Stimulated activated CD4-positive, alpha-beta T cell treated with anti-CD3 and anti-CD28 coated beads, Interleukin-1b, Interleukin-23, amount 100 ng/mL, for 1 hour (primary cell): ENCODE measurements around the gene IP6K3.

ENCODE experiments used
- DNase-seq, 2 donors: peaks; one replicate each; pipeline ENCODE4 v3.0.0-alpha.2; 2020; ENCODE audit warnings: low read depth in 2 of 2

The IP6K3 gene

DNA sequence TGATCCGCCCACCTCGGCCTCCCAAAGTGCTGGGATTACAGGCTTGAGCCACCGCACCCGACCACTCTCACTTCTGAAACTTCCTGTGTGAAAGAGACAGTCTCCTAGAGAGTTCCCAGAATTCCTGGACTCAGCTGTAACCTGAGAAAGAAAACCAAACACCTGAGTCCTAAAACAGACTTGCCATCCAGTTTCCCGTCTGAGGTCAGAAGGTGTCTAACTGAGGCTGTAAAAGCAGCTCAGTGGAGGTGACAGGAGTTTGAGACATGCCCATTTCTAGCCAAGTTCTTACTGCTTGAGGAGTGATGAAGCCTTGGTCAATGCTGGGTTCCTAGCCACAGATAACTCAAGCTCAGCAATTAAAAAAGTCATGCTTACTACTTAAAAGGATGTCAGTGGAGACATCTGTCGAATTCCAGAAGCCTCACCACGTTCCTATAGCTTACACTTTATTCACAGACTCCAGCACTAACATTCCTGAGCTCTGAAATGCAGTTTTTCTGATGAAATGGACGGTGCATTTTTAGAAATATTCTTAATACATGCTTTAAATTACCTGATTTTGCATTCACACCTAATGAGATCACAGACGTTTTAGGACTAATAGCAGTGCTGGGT, 41.3 kb downstream of the IP6K3 start:
- no peak for DNase-seq

DNA sequence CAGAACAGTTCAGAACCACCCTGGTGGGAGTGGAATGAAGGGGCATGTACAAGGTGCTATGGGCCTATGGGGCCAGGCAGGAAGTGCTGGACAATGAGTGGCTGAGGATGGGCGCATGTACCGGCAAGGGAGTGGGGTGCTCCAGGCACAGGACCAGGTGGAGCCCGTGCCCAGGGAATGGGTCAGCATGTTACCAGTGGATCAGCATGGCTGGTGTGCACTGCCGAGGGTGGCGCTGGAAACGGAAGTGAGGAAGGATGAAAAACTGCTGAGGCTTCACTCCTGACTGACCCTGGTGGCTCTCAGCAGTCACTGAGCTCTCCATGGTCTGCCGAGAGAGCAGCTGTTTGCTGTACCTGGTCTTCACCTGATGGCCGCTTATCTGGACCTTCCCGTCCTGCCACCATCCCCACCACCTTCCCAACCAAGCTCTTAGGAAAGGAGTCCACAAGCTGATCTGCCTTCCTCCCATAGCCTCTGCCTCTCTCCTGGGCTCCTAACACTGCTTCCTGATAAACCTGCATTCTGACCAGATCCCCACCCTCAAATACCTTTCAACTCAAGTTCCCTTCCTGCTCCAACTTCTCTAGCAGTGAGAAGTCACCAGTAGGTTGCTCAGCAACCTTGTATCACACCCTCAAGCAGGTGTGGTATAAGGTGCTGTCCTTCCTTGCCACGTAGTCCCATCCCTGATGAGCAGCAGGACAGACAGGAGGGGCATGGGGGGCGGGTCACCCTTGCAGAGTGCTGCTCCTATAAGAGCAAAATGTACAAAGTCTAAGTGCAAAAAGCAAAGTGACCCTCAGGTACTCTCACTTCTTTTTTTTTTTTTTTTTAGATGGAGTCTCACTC, 42.3 kb downstream of the IP6K3 start:
- no peak for DNase-seq

DNA sequence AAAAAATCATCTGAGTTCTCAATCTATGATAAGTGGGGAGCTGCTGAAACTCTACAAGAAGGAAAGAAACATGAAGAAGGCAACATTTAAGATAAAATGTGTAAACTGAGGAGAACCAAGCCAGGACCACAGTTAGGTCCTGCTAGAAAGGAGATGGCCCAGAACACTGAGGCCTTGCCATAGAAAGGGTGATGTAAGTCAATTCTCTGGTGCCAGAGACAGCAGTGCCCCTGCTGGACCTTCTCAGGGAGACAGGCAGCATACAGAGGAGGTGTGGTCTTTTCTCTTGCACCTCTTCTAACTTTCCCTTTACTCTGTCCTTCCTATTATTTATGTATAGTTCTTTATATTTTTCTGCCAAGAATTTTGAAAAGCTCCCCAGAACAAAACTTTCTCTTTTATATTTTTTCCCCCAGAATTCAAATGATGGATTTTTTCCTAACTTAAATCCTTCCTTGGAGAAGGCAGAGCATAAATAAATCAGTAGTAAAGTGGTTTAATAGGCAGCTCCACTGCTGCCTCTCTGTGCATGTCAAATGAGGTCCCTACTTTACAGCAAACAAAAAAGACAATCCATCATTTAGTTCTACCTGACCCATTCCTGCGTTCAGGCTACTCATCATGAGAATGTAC, 44.2 kb downstream of the IP6K3 start:
- DNase-seq, result no peak

DNA sequence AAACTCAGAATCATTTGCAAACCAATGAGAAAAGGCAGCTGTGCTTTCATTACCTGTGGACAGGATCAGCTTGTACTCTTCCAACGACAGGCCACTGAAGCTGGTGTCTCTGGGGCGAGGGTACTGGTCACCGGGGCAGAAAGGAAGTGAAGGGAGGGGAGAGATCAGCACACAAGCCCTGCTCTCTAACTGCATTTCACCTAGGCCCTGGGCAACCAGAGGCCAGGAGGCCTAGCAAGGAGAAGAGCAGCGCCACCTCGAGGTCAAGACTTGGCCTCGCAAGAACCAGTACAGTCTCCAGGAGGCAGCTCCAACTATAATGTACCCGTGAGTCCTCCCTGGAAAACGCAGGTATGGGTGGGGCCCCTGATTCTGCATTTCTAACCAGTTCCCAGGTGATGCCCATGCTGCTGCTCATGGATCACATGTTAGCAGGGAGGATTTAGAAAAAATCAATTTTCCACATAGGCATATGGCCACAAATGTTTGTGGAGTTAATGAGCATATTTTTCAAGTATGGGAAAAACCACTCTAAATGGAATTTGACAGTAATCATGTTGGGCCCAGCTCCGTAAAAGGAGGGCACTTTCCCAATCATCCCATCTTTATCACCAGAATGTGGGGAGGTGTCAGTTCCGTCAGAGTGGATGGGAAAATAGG, 46.2 kb downstream of the IP6K3 start:
- DNase-seq, result peak; percentile 41 to 50

DNA sequence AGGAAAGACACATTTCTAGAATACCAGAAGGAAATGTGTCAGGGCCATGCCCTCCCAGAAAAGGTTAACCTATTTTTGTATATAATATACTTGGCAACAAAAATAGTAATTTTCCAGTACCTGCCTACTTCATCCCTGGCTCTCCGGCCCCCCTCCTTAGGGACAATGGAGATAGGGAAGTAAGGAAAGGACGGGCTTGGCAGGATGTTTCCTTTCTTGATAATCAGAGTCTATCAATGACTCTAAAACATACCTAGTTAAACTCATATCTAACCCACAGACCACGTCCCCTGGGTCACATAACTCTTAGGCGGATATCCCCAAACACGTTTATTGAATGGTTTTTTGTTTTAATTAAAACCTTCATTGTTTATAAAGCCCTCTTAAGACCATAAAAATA, 47.0 kb downstream of the IP6K3 start:
- no peak for DNase-seq

DNA sequence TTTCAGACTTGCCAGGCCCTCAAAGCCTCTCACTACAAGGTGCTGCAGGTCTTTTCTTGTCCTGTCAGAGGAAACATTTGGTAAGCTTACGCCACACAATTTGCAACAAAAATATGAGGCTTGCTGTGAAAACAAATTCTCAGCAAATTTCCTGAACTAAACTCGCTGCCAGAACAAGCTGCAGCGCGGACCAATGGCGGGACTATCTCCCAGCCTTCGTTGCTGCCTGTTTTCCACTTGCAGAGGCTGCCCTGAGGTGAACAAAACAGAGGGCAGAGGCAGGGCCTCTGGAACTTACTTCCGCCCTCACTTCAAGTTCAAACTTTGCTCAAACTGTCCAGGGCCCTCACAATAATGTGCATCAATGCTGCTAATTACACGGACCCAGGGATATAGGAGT, 47.6 kb downstream of the IP6K3 start:
- no peak for DNase-seq

DNA sequence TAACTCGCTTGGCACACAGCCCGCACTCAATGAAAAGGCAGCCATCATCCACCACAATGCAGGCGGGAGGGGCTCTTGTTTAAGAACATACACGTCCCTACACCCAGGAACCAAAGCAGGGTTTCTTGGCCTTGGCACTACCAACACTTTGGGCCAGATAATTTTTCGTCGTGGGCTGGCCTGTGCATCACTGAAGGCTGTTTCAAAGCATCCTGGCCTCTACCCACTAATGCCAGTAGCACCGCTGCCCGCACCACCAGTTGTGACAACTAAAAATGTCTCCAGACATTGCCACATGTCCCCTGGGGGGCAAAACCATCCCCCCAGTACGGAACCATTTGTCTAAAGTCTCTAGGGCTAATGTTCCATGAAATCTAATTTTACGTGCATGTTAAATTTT, 48.2 kb downstream of the IP6K3 start:
- no peak for DNase-seq

DNA sequence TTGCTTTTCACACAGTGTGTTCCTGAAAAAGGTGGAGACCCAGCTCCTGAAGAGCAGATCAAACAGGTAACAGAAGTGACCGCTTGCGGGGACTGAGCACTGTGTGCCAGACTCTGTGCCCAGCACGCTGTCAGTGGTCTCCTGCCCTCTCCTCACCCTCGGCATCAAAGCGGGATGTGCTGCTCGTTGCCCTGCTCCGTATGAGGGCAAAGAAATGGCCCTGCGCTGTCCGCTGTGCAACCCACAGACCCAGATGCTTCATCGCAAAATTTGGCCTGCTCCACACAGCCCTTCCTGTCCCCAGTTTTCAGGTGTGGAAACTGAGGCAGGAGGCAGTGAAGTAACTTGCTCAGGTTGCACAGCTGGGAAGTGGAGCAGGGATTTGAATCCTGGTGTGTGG, 48.9 kb downstream of the IP6K3 start:
- DNase-seq, result no peak

DNA sequence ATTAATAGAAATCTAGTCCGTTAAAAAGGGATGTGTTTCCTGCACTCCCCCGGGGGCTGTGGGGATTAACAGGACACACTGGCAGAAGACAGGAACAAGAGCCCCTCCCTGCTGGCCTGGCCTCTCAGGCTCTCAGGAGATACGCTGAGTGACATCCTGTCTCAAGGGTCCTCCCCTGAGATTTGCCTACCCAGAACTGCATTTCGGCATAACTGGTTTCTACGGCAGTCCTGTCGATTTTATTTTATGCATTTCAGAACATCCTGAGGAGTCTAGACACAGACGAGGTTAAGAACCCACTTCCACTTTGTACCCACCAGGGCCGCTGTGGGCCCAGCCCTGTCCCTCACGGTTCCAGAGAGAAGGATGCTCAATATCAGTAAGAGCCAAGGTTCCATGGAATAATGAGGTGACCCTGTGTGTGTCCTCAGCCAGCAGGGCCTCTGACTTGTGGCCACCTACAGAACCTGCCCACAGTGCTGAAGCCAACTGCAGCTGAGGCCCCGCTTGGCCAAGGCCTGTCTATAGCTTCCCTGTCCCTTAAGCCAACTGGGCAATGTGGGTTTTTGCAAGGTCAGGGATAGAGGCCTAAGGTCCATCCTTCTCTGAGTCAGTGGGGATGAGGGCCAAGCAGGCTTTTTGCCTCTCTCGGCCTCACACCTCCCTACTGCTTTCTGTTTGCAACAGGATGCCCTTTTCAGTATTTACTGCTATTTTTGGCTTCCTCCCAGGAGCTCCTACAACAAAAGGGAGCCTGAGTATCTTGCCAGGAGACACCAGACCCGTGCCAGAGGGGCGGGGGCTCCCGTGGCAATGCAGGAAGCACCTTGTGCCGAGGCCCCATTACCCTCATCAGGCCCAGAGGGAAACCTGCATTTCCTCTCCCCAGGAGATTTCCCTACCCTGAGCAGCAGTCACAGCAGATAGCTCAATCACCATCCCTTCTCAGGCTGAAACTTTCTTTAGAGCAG, 49.9 kb downstream of the IP6K3 start:
- DNase-seq, result no peak

DNA sequence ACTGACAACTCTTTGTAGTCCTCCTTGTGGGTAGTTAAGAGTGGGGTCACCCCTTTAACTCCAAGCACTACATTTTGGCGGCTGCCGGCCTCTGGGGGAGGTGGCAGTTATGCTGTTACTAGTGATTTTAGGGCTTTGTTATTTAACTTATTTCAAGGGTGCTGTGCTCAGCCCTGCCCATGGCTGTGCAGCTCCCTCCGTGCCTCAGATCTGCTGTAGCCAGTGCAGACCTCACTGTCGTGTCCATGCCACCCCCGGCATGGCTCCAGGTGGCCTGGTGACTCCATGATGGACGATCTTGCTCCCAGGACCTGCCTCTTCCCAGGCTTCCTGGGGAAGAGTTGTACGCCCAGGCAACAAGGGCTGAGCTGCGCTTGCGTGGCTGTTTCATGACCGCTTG, 50.6 kb downstream of the IP6K3 start:
- no peak for DNase-seq

DNA sequence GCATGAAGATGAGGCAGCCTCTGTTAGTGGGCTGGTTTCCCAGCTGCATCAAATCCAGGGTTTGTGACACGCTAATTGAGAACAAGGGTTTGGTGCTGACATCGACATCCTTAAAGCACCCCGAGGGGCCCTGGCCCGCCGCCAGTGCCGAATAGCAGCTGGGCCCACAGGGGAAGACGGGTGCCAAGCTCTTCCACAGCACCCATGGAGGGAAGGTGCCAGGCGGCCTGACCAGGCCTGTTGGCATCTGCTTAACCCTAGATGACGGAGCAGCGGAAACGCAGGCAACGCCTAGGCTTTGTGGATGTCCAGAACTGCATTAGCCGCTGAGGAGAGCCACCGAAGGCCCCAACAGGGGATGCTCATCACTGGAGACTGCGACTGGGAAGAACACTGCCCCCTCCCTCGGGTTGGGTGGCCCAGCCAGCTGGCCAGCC, 51.2 kb downstream of the IP6K3 start:
- no peak for DNase-seq

DNA sequence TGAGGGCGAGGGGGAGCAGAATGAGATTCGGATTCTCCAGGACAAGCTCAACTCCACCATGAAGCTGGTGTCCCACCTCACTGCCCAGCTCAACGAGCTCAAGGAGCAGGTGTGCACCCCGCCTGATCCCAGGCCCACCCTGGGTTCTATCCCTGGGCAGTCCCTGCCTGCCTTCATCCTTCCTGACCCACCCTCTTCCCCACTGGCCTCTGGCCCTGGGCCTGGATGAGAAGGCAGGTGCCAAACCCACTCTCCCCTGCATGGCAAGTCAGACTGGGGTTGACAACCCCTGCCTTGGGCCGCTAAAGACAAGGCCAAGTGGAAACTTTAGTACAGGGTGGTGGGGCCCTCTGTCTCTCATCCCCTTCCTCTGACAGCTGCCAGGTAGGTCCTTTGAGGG, 51.7 kb downstream of the IP6K3 start:
- no peak for DNase-seq

DNA sequence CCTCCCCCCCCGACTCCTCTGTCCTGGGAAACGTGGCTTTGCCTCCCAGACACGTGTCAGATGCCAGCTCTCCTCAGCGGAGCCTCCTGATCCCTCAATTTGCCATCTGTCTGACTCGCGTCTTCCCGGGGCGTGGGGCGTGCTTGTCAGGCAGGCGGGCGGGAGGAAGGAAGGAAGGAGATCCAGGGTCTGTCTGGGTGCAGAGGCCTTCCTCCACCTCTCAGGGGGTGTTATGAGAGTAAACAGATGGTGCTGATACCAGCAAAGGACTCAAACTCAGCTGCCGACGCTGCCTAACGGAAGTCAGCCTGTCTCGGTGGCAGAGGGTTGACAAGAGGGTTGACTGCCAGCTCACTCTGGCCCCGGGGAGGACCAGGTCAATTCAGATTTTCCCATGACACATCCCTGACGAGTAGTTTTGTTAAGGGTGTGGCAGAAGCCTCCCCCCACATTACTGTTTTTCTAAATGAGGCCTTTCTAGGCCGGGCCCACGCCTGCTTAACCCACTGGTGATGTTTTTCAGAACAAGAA, 52.2 kb downstream of the IP6K3 start:
- peak; percentile 27 to 58 for DNase-seq

DNA sequence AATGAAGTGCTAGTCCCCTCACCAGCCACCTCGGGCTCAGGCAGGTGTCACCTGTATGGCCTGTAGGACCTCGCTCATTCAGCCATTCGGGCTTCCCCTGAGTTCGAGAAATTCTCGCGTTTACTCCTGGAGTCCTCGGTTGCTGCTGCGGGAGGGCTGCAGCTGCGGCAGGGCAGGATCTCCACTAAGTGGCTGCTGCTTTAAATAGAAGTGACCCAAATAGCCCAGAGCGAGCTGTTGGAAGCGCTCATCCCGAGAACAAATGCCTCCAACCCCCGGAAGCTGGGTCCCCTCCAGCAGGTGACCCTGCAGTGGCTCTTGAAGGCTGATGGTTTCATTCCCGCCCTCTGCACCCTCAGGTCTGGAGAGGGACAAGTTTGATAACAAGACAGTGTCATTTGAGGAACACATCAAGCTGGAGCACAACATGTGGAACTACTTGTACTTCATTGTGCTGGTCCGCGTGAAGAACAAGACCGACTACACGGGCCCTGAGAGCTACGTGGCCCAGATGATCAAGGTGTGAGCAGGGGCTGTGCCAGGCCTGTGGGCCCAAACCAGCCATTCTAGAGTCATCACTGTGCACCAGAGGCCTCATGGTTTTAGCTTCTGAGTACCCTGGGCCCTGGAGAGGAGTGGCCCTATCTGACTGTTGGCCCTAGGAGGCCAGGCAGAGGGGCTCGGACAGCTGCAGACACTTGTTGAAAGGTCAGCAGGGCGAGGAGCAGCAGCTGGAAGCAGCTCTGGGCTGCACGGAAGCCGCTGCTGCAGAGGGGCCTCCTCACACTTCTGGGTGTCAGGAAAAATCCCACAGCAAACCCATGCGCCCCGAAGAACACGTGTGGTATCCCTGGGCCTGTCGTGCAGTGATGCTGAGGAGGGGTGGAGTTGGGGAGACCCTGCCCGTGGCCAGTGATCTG, 53.3 kb downstream of the IP6K3 start:
- no peak for DNase-seq

DNA sequence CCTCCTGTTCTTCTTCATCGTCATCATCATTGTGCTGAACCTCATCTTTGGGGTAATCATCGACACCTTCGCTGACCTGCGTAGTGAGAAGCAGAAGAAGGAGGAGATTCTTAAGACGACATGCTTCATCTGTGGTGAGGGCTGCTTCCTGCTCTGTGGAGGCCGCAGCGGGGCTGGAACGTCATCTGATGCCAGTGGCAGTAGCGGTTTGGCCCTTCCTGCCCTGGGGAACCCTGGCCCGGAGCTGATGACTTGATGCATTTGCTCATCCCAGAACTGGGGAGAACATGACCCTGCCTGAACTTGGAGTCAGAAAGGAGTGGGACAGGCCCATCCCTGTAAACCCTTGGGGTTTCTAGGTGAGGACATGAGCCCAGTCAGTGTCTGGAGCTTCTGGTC, 53.9 kb downstream of the IP6K3 start:
- no peak for DNase-seq

DNA sequence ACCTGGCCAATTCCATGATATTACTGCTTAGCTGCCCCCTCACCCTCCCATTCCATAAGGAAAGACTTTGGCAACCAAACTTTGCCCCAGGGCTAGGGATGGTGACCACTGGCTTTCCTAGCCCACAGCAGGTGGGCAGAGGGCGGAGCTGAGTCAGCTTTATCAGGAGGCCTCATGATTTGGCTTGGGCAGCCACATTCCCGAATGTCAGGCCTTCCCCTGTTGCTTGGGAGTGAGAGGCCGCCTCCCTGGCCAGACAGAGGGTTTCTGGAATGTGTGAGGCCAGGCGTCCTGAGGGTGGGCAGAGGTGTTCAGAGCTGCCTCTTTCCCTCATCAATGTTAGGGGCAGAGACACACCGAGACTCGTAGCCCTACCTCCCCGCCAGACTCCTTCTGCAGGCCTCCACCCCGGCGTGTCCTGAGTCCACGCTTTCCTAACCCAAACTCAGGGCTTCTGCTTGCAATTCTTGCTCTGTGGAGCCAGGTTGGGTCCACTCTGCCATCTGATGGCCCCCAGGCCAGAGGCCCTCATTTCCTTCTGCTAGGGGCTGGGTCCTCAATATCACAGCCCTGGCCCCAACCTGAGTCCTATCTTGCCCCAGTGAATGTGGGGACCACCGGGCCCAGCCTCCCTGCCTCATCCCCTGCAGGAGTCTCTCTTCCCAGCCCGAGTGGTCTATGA, 54.5 kb downstream of the IP6K3 start:
- DNase-seq, result no peak

DNA sequence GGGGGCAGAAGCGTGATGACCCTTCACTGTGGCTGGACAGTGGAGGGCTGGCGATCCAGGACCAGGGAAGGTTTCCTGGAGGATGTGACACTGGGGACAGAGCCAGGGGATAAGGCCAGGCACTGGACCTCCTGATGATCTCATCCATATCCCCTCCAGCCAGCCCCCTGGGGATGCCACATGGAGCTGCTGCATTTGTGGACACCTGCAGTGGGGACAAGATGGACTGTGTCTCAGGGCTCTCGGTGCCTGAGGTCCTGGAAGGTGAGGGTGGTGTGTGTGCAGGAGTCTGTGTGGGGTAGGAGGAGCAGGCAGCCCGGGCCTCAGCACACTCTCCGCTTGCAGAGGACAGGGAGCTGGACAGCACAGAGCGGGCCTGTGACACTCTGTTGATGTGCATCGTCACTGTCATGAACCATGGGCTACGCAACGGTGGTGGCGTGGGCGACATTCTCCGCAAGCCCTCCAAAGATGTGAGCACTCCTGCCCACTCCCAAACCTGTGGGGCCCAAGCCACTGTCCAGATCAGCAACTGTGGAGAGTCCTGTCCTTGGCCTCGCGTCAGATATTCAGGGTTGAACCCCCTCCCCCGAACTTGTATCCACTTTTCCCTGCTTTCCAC, 55.1 kb downstream of the IP6K3 start:
- no peak for DNase-seq

DNA sequence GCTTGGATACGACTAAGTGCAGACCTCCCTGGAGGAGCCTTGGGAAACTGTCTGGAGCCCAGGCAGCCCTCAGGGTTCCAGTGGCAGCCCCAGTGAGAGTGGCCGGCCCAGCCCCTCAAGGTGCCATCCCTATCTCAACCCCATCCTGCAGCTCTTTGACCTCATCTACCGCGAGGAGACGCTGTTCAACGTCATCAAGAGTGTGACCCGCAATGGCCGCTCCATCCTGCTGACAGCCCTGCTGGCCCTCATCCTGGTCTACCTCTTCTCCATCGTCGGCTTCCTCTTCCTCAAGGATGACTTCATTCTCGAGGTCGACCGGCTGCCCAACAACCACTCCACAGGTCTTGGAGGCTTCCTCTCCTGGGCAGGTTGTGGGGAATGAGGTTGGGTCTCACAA, 55.9 kb downstream of the IP6K3 start:
- DNase-seq, result no peak

DNA sequence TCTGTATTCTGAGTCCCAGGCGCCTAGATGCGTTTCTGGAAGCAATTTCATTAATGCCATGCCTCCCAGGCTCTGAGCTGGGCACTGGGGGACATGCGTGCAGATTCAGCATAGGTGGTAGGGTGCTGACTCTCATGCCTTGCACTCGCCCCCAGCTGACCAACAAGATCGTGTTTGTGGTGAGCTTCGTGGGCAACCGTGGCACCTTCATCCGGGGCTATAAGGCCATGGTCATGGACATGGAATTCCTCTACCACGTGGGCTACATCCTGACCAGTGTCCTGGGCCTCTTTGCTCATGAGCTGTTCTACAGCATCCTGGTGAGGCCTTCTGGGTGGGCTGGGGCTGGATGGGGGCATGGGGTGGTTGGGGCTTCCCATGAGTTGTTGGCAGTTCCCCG, 56.8 kb downstream of the IP6K3 start:
- no peak for DNase-seq
